Peyer's patch (tissue), 4 donors: ENCODE results near the gene CDC42EP3. TPM values are rescaled to one million over a fixed set of nuclear protein-coding genes. Genes with fewer than 3 reads are reported as not detected.

ENCODE experiments used
- DNase-seq, 3 donors: peaks; one replicate each; pipeline ENCODE4 v3.0.0-alpha.2; 2017 to 2019
- H3K27ac ChIP-seq, 4 donors: fragments of 200-600 bp; sonication (generic); one replicate each; pipeline ENCODE4 v1.5.1; 2016 to 2019
- H3K27me3 ChIP-seq, 2 donors: fragments of 200-600 bp; sonication (generic); one replicate each; pipeline ENCODE4 v1.5.1; 2019
- H3K36me3 ChIP-seq, 3 donors: fragments of 200-600 bp; sonication (generic); one replicate each; pipeline ENCODE4 v1.5.1; 2016 to 2019
- H3K4me1 ChIP-seq, 4 donors: fragments of 200-600 bp; sonication (generic); one replicate each; pipeline ENCODE4 v1.5.1; 2016 to 2019
- H3K4me3 ChIP-seq, 4 donors: fragments of 200-600 bp; sonication (generic); 1 replicate in 3 of 4; 2 replicates in 1 of 4; pipeline ENCODE4 v1.5.1; 2016 to 2019; ENCODE audit warnings: mild to moderate bottlenecking in 1 of 4
- H3K9me3 ChIP-seq, 4 donors: fragments of 200-600 bp; sonication (generic); one replicate each; pipeline ENCODE4 v1.5.1; 2016 to 2019; ENCODE audit warnings: mild to moderate bottlenecking in 1 of 4
- POLR2A ChIP-seq, 2 donors: fragments of 450-650 bp; IDR thresholded peaks; one replicate each; pipeline ENCODE4 v1.5.1; 2017; ENCODE audit warnings: antibody characterized with exemption in 2 of 2, mild to moderate bottlenecking in 2 of 2, moderate library complexity in 2 of 2
- total RNA-seq, 4 donors: library from RNA; depleted of rRNA; stranded (reverse); fragments of >200 nt; gene quantifications; one replicate each; pipeline ENCODE4 v1.1.0, GENCODE V29; 2016
- TF ChIP-seq, protein P1 (sequence below), 6 experiments: fragments of 450-650 bp in 4 of 6; fragments of 200-600 bp in 2 of 6; sonication (generic) in 1 of 6; IDR thresholded peaks; one replicate each; pipeline ENCODE4 v1.5.1; 2017 to 2019; ENCODE audit warnings: antibody characterized with exemption in 6 of 6, mild to moderate bottlenecking in 3 of 6, moderate library complexity in 1 of 6

Gene CDC42EP3
- total RNA-seq, 4 donors from 2014 or later, result 7.0 to 9.5 (median 7.6) TPM

- DNase-seq, result no peak
- Histone ChIP-seq H3K9me3 (no peaks in the 10 kb centered on the region), H3K27ac (peak overlapping the region in 1 of 4 donors; percentile 68), H3K4me1 (no peaks in the 10 kb centered on the region), H3K4me3 (no peak overlapping the region), H3K27me3 (no peaks in the 10 kb centered on the region), H3K36me3 (no peaks in the 10 kb centered on the region)
- no peak for TF ChIP-seq POLR2A (IDR thresholded peaks at IDR 0.05)
- TF ChIP-seq, protein P1, sequence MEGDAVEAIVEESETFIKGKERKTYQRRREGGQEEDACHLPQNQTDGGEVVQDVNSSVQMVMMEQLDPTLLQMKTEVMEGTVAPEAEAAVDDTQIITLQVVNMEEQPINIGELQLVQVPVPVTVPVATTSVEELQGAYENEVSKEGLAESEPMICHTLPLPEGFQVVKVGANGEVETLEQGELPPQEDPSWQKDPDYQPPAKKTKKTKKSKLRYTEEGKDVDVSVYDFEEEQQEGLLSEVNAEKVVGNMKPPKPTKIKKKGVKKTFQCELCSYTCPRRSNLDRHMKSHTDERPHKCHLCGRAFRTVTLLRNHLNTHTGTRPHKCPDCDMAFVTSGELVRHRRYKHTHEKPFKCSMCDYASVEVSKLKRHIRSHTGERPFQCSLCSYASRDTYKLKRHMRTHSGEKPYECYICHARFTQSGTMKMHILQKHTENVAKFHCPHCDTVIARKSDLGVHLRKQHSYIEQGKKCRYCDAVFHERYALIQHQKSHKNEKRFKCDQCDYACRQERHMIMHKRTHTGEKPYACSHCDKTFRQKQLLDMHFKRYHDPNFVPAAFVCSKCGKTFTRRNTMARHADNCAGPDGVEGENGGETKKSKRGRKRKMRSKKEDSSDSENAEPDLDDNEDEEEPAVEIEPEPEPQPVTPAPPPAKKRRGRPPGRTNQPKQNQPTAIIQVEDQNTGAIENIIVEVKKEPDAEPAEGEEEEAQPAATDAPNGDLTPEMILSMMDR (IDR thresholded peaks at IDR 0.05), result no peak
These were observed 70.7 kb downstream of the CDC42EP3 start for GRCh38 chr2:37600735-37601134.

GRCh38 chr2:37599688-37600525, 71.5 kb downstream of the CDC42EP3 start:
- H3K4me3 ChIP-seq, result peak overlapping the region in 2 of 4 donors; percentile 15 to 28
- peak in 1 of 2 donors; percentile 51 for TF ChIP-seq POLR2A (IDR thresholded peaks at IDR 0.05)
- TF ChIP-seq, protein P1 (IDR thresholded peaks at IDR 0.05), result no peak
- DNase-seq, result peak in 2 of 3 donors; percentile 63 to 83

GRCh38 chr2:37593694-37594093, 77.7 kb downstream of the CDC42EP3 start:
- H3K4me1 ChIP-seq, result no peaks in the 10 kb centered on the region

More at GRCh38 chr2:37599688-37600525, 71.5 kb downstream of the CDC42EP3 start:
- H3K4me1 ChIP-seq, result no peaks in the 10 kb centered on the region
- no peaks in the 10 kb centered on the region for H3K36me3 ChIP-seq
- H3K9me3 ChIP-seq, result no peaks in the 10 kb centered on the region
- H3K27me3 ChIP-seq, result no peaks in the 10 kb centered on the region
- H3K27ac ChIP-seq, result peak overlapping the region in 2 of 4 donors; percentile 60 to 68

DNA sequence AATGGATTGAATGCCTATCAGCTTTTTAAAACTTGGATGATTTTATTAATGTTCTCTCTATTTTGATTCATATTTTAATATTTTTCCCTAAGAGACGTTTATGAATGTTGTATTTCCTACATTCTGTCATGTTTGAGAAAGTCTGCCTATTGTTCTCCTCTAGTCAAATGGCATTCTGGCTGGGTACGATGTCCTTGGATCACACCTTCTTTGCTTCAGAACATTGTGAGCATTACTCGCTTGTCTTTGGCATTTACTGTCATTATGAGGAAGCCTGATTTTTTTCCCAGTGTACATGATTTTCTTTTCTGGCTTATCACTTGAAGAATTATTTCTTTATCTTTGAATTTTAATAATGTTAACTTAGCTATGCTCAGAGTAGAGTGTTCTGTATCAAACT, 78.4 kb downstream of the CDC42EP3 start:
- Histone ChIP-seq H3K27me3 (no peaks in the 10 kb centered on the region), H3K27ac (no peak overlapping the region), H3K4me3 (no peak overlapping the region), H3K4me1 (no peaks in the 10 kb centered on the region), H3K9me3 (no peaks in the 10 kb centered on the region), H3K36me3 (no peaks in the 10 kb centered on the region)
- no peak for DNase-seq
- no peak for TF ChIP-seq POLR2A (IDR thresholded peaks at IDR 0.05)
- TF ChIP-seq, protein P1 (IDR thresholded peaks at IDR 0.05), result no peak

More at GRCh38 chr2:37593694-37594093, 77.7 kb downstream of the CDC42EP3 start:
- Histone ChIP-seq H3K9me3 (no peaks in the 10 kb centered on the region), H3K27ac (no peak overlapping the region), H3K4me3 (no peak overlapping the region), H3K36me3 (no peaks in the 10 kb centered on the region), H3K27me3 (no peaks in the 10 kb centered on the region)
- DNase-seq, result no peak
- no peak for TF ChIP-seq POLR2A (IDR thresholded peaks at IDR 0.05)
- TF ChIP-seq, protein P1 (IDR thresholded peaks at IDR 0.05), result no peak
